GM12891 (cell line): ENCODE measurements around the gene ADAT1. TPM values are rescaled to one million over a fixed set of nuclear protein-coding genes. Genes with fewer than 3 reads are reported as not detected.

ENCODE experiments used
- DNase-seq: peaks from one replicate; pipeline ENCODE4 v3.0.0; 2011; ENCODE audit warnings: low spot score; ENCODE audit not compliant: insufficient read length
- FAIRE-seq: peaks from 2 replicates; lab custom pipeline; 2011; peaks lifted over from hg19 to GRCh38; lab: Jason Lieb, UNC
- PAX5 ChIP-seq: IDR thresholded peaks from 2 replicates; pipeline ENCODE4 v1.6.1; 2011; ENCODE audit warnings: low read length, moderate library complexity, mild to moderate bottlenecking; ENCODE audit not compliant: insufficient read depth, severe bottlenecking
- POLR2A ChIP-seq: IDR thresholded peaks from 2 replicates; pipeline ENCODE4 v1.6.1; 2011; ENCODE audit warnings: low read depth, low read length, control low read depth
- POLR2AphosphoS5 ChIP-seq: IDR thresholded peaks from 2 replicates; pipeline ENCODE4 v1.6.1; 2011; ENCODE audit warnings: low read depth, low read length, control low read depth
- POU2F2 ChIP-seq: IDR thresholded peaks from 2 replicates; pipeline ENCODE4 v1.6.1; 2011; ENCODE audit warnings: low read depth, mild to moderate bottlenecking, control low read depth, low read length, moderate library complexity
- SPI1 ChIP-seq: IDR thresholded peaks from 2 replicates; pipeline ENCODE4 v1.6.1; 2011; ENCODE audit warnings: low read depth, low read length, control low read depth
- TAF1 ChIP-seq: IDR thresholded peaks from 2 replicates; pipeline ENCODE4 v1.6.1; 2011; ENCODE audit warnings: low read depth, low read length, control low read depth
- polyA plus RNA-seq: library from polyadenylated mRNA; unstranded; fragments of >200 nt; gene quantifications from one replicate; pipeline ENCODE4 v1.2.1, GENCODE V29; 2012; ENCODE audit warnings: low read depth, missing spikeins, inconsistent platforms; ENCODE audit not compliant: missing spikeins

The ADAT1 gene, protein sequence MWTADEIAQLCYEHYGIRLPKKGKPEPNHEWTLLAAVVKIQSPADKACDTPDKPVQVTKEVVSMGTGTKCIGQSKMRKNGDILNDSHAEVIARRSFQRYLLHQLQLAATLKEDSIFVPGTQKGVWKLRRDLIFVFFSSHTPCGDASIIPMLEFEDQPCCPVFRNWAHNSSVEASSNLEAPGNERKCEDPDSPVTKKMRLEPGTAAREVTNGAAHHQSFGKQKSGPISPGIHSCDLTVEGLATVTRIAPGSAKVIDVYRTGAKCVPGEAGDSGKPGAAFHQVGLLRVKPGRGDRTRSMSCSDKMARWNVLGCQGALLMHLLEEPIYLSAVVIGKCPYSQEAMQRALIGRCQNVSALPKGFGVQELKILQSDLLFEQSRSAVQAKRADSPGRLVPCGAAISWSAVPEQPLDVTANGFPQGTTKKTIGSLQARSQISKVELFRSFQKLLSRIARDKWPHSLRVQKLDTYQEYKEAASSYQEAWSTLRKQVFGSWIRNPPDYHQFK
- 21.3 TPM for polyA plus RNA-seq

DNA sequence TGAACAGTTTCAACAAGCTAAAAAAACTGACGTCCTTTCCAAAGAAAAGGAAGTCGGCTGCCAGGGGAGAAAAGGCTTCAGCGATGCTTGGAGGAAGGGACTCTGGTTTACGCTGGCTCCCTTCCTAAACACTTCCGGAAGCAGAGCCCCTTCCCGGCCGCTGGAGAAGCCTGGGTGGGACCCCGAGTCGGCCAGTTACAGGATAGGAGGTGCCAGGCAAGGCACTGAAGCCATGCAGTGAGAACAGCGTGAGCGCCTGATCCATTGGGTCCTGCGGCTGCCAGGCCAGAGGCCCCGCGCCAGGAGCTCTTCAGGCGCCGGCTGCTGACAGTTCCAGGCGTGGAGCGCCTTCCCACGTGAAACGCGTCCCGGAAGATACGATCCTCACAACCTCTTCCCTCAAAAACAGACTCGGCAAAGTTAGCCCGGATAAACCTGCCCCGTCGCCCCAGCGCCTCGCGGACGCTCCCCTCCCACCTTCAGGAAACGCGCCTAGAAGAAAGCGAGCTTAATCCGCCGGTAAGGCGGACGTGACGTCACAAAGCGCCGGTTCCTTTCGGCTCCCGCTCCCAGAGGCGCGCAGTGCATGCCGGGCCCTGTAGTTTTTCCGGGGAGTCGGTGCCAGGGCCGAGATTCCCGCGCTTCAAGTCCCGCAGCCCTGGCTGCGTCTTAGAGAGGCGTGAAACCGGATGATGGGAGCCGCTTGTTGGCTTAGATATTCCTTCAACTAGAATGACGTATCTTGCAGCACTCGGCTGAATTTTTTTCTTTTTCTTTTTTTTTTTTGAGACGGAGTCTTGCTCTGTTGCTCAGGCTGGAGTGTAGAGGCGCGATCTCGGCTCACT lies at the start of gene ADAT1:
ADAT1 (minus strand) TSS at position 521 of the 845 bp plus-strand sequence. CDS start 2,482 bp downstream, outside the sequence.
- TF ChIP-seq TAF1 (peak; percentile 68), POLR2AphosphoS5 (peak; percentile 89), PAX5 (no peak), SPI1 (peak; percentile 20; the same call in 1 of the 2 replicates), POLR2A (peak; percentile 94), POU2F2 (peak; percentile 79)
- DNase-seq = peak; percentile 87
- FAIRE-seq = peak; percentile 90

DNA sequence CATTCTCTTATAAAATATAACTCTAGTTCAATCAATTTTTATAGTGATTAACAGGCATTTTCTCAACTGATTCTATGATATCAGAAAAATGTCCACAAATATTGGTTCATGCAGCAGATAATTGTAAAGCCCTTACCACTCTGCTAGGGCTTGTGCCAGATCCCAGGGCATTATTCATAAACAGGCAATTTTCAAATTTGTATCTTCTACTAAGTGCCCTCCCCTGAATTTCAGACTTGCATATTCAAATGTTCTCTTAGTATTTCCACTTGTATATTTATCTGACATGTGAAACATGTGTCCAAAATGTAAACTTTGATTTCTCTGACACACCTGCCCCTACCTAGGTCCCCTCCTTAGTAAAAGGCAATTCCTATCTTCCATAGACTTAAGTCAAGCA lies 44.4 kb upstream of the ADAT1 start:
- no peak for DNase-seq
- TF ChIP-seq POLR2A (no peak), SPI1 (no peak), PAX5 (no peak), POLR2AphosphoS5 (no peak), TAF1 (no peak), POU2F2 (no peak)
- FAIRE-seq = no peak

DNA sequence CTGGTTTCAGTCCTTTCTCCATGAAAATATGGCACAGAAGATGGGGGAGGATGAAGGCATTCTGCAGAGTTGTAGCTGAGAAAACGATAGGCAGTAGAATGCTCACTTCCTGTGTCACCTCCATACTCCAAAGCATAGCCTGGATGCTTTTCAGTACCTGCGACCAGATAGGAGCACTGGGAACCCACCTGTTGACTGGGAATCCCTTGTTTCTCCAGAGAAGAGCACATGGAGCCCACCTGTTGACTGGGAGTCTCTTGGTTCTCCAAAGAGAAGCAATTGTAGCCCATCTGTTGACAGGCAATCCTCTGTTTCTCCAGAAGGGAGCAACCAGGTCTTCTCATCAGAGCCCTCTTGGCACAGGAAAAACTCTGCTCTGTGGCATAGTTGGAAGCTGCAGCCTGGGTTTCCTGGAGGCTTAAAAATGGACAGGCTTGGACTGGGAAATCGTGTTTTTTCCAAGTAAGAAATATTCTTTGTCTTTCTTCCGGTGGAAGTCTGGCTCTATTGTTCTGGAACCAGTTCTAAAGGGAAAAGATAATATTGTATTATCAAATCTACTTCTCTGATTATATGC lies 37.7 kb upstream of the ADAT1 start:
- no peak for FAIRE-seq
- TF ChIP-seq POLR2AphosphoS5 (no peak), PAX5 (no peak), POU2F2 (no peak), POLR2A (no peak), SPI1 (no peak), TAF1 (no peak)

DNA sequence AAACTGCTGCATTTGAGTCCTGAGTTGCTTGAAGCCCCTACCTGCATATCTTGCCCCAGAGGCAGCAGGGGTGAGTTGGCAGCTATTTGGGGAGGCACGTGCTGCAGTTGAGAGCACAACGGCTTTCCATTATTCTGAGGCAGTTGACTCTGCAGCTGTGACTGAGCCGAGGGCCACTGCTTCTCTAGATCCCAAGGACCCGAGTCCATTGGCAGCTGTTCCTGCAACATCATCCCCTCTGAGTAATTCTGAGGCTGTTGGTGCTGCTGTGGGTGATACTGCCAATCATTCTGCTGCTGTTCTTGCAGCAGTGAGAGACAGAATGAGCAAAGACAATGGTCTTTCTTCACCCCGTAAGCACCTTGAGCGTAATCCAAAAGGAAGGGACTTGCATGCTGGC lies 37.2 kb upstream of the ADAT1 start:
- FAIRE-seq (no peak), DNase-seq (no peak)
- no peak for TF ChIP-seq SPI1
- TF ChIP-seq PAX5 = no peak
- TF ChIP-seq POU2F2 = no peak
- TF ChIP-seq POLR2AphosphoS5 = no peak
- TF ChIP-seq POLR2A = no peak
- no peak for TF ChIP-seq TAF1

More for the DNA sequence above, 37.7 kb upstream of the ADAT1 start:
- DNase-seq = no peak

DNA sequence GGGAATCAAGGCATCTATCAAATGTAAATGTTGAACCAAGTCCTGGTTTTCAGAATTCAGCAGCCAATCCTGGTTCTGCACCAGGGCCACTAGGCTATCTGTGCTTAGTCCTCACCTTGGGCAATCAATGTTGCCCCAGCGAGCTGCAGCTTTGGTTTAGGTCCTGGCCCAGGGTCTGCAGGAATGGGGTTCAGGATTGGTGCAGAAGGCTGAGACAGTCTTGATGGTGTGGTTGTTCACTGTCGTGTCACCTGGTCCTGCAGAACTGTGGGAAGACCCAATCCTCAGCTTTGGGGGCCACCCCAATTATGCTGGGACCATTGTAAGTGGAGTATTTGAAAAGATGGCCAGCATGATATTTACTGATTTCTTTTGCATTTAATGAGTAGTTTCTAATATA lies 35.1 kb upstream of the ADAT1 start:
- FAIRE-seq (no peak), DNase-seq (no peak)
- TF ChIP-seq TAF1 = no peak
- TF ChIP-seq POU2F2 = no peak
- TF ChIP-seq POLR2A = peak; percentile 51; the same call in 1 of the 2 replicates
- no peak for TF ChIP-seq PAX5
- TF ChIP-seq POLR2AphosphoS5 = peak; percentile 64

DNA sequence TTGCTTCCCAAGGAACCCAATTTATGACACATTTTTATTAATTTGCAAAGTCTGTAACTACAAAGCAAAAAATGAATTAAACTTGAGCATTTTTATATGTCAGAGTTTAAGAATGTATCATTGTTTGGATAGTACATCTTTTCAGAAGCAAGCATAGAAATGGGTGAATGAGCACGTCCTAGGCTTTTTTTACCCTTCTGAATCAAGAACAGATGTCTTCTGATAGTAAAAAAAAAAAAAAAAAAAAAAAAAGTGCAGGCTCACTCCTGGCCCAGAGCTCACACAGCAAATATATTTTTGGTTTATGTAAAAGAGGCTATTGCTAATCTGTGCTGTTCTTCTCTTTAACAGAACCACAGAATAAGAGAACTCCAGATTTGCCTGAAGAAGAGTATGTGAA lies 30.8 kb upstream of the ADAT1 start:
- TF ChIP-seq POLR2AphosphoS5 = no peak
- no peak for TF ChIP-seq TAF1
- no peak for TF ChIP-seq SPI1
- no peak for TF ChIP-seq POLR2A
- no peak for TF ChIP-seq POU2F2
- TF ChIP-seq PAX5 = no peak
- no peak for DNase-seq
- FAIRE-seq = no peak

DNA sequence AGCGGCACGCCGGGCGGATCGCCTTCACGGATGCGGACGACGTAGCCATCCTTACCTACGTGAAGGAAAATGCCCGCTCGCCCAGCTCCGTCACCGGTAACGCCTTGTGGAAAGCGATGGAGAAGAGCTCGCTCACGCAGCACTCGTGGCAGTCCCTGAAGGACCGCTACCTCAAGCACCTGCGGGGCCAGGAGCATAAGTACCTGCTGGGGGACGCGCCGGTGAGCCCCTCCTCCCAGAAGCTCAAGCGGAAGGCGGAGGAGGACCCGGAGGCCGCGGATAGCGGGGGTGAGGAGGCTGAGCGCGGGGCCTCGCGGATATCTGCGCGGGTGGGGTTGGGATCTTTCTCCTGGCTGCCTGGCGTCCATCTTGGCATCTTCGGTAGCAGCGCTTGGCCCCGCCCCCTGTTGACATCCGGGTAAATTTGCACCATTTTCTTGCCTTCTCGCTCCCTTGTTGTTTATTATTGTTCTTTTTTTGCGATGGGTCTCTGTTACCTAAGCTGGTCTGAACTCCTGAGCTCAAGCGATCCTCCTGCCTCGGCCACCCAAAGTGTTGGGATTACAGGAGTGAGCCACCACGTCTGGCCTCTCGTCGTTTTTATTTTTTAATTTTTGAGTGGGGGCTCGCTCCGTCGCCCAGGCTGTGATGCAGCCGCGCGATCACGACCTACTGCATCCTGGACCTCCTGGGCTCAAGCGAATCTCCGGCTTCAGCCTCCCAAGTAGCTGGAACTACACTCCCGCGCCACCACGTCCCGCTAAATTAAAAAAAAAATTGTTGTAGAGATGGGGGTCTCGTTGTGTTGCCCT lies 25.4 kb upstream of the ADAT1 start:
- FAIRE-seq (peak; percentile 77), DNase-seq (peak; percentile 45)
- TF ChIP-seq POLR2A (peak; percentile 65), POU2F2 (peak; percentile 39; the same call in 1 of the 2 replicates), TAF1 (peak; percentile 56; the same call in 1 of the 2 replicates), POLR2AphosphoS5 (no peak)

DNA sequence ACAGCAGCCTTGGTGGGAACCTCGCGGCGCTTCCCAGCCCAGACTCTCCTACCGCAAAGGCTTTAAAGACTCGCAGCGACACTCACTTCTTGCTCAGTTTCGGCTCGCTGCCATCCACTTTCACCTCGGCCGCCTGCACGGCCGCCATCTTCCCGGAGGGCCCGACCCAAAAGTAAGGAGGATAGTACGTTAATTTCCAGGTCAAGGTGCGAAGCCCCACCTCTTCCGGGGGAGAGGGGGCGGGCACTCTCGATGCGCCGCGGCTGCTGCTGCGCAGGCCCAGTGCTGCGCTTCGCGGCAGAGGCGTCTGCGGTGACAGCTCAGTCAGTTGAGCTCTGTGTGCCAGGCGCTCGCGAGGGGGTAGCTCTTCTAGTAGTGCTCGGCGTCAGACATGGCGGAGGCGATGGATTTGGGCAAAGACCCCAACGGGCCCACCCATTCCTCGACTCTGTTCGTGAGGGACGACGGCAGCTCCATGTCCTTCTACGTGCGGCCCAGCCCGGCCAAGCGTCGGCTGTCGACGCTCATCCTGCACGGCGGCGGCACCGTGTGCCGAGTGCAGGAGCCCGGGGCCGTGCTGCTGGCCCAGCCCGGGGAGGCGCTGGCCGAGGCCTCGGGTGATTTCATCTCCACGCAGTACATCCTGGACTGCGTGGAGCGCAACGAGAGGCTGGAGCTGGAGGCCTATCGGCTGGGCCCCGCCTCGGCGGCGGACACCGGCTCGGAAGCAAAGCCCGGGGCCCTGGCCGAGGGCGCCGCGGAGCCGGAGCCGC lies 24.6 kb upstream of the ADAT1 start, which contains the start of the genes KARS1 and TERF2IP:
KARS1 (minus strand) TSS at position 174 of the 773 bp plus-strand sequence; CDS start at position 148, 26 bp downstream.
TERF2IP (plus strand) TSS at position 282 of the 773 bp plus-strand sequence; CDS start at position 392, 110 bp downstream.
- TF ChIP-seq POU2F2 (peak; percentile 39; the same call in 1 of the 2 replicates), TAF1 (peak; percentile 97), POLR2A (peak; percentile 98), POLR2AphosphoS5 (peak; percentile 98), SPI1 (no peak), PAX5 (no peak)
- DNase-seq (peak; percentile 84), FAIRE-seq (peak; percentile 98)

DNA sequence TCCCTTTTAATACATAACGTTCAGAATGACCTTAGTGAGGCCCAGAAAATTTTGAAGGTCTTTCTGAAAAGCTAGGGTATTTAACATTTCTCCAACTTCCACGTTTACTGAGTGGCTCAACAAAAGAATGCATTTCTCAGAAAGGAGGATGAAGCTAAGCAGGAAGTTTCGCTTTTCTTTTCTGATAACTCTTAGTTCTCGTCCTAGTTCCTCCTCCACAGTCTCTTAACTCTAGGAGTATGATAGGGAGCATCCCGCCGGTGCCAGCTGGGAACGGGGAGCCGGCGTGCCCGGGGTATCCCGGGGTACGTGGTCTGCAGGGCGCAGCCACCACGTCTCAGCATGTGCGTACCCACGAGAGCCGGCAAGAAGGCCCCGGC lies 24.0 kb upstream of the ADAT1 start:
- DNase-seq (no peak), FAIRE-seq (no peak)

More for the DNA sequence above, 24.0 kb upstream of the ADAT1 start:
- TF ChIP-seq SPI1 = no peak
- no peak for TF ChIP-seq POLR2A
- no peak for TF ChIP-seq PAX5
- TF ChIP-seq POU2F2 = no peak
- TF ChIP-seq POLR2AphosphoS5 = no peak
- TF ChIP-seq TAF1 = no peak
